ENCODE results near the gene RABGGTA. TPM values are rescaled to one million over a fixed set of nuclear protein-coding genes. Genes with fewer than 3 reads are reported as not detected.
A peak's percentile ranks its signal among the peaks of the same experiment; 100 is the strongest.

RABGGTA gene
- total and polyA plus RNA-seq, 2 donors (not counting 1 experiment from before 2014, with no cell fraction given) = 70.1 to 159 TPM

- no peaks in the 10 kb centered on the region for H3K27me3 ChIP-seq (replicated peaks in 1 of 4; ENCODE audit: control extremely low read depth in 1 of 4, control insufficient read depth in 3 of 4, insufficient read depth in 4 of 4, low read length in 3 of 4)
- ATAC-seq (ENCODE audit: low read depth) = no peak
- no peaks in the 10 kb centered on the region for H4K20me1 ChIP-seq (ENCODE audit: control insufficient read depth, insufficient read depth, low read length, poor library complexity, severe bottlenecking)
- no peak overlapping the region for H3K9ac ChIP-seq (ENCODE audit: low read length)
- intact Hi-C loops (cut with micrococcal nuclease) = no loop called here
- POLR2A ChIA-PET = interaction anchor here (2.9 kb wide), 1 partner anchor 27 kb away, joined by 51 read pairs; the partner anchor contains the start of gene TINF2
- peak overlapping the region; percentile 15 for H3K27ac Mint-ChIP-seq
- WGBS (ENCODE audit: insufficient coverage) = 91% methylated on average over 8 of the region's 8 CpGs
- H3K36me3 ChIP-seq (replicated peaks in 1 of 2; ENCODE audit: control extremely low read depth in 1 of 2, control insufficient read depth in 1 of 2, extremely low read depth in 1 of 2, insufficient read depth in 2 of 2, low read length in 1 of 2) = peaks cover 0 to 39% of the 10 kb centered on the region in 2 experiments
- H3K9me3 ChIP-seq (ENCODE audit: control extremely low read depth in 1 of 3, control insufficient read depth in 2 of 3, insufficient read depth in 1 of 3, low read length in 2 of 3) = no peaks in the 10 kb centered on the region
- H3K9me3 Mint-ChIP-seq (ENCODE audit: insufficient read depth) = no peaks in the 10 kb centered on the region
- peaks cover 40% of the 10 kb centered on the region for H3K4me1 Mint-ChIP-seq
- no peak overlapping the region for H2AFZ ChIP-seq (ENCODE audit: insufficient read depth, low read depth, low read length, poor library complexity, severe bottlenecking)
- no peak overlapping the region for H3K27ac ChIP-seq (ENCODE audit: low read length in 2 of 2)
- H3K4me1 ChIP-seq (ENCODE audit: control insufficient read depth in 2 of 2, insufficient read depth in 2 of 2, low read length in 2 of 2) = peaks cover 29 to 35% of the 10 kb centered on the region in 2 donors
- CTCF ChIA-PET = interaction anchor here (1.0 to 4.2 kb wide), 8 partner anchors 22 to 55 kb away, joined by 3 to 40 read pairs (median 21); partner anchors contain the start of genes CHMP4A, CIDEB, LTB4R and LTB4R2
- TF ChIP-seq, protein P1, sequence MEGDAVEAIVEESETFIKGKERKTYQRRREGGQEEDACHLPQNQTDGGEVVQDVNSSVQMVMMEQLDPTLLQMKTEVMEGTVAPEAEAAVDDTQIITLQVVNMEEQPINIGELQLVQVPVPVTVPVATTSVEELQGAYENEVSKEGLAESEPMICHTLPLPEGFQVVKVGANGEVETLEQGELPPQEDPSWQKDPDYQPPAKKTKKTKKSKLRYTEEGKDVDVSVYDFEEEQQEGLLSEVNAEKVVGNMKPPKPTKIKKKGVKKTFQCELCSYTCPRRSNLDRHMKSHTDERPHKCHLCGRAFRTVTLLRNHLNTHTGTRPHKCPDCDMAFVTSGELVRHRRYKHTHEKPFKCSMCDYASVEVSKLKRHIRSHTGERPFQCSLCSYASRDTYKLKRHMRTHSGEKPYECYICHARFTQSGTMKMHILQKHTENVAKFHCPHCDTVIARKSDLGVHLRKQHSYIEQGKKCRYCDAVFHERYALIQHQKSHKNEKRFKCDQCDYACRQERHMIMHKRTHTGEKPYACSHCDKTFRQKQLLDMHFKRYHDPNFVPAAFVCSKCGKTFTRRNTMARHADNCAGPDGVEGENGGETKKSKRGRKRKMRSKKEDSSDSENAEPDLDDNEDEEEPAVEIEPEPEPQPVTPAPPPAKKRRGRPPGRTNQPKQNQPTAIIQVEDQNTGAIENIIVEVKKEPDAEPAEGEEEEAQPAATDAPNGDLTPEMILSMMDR (IDR thresholded peaks at IDR 0.05) = no peak
- no peak for TF ChIP-seq EZH2 (IDR thresholded peaks at IDR 0.05; ENCODE audit: borderline replicate concordance, insufficient read depth, low read depth, low read length, poor library complexity, severe bottlenecking)
- H3K4me3 ChIP-seq (ENCODE audit: control extremely low read depth in 1 of 5, extremely low read depth in 1 of 5, insufficient read depth in 1 of 5, low read depth in 2 of 5, low read length in 4 of 5) = no peak overlapping the region
- H3K27me3 Mint-ChIP-seq = no peaks in the 10 kb centered on the region
- no peak overlapping the region for H3K4me2 ChIP-seq (replicated peaks; ENCODE audit: low read depth, low read length, poor library complexity, severe bottlenecking)
- no peak for DNase-seq
- peak overlapping the region; percentile 37 for H3K4me3 Mint-ChIP-seq
- H3K79me2 ChIP-seq (ENCODE audit: control insufficient read depth, insufficient read depth, low read length) = peaks cover 11% of the 10 kb centered on the region
These were observed 2.0 kb downstream of the RABGGTA start for GRCh38 chr14:24269368-24269767.

DNA sequence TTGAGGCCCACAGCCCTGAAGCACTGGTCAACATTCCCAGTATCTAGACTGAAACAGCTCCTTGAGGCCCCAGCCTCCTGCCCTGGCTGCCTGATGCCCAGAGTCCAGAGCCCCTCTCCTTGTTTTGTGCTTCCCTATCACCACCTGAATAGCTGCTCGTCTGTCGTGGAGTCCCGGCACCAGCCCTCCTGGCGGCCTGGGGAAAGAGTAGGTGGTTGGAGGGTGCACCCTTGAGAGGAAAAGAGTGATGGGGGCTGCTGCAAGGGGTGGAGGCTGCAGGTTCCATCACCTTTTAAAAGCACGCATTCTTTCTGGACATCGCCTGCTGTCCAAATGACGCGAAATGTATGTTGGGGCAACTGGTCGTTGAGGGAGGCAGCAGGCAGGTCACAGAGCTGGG lies 3.2 kb downstream of the RABGGTA start:
- ChIA-PET POLR2A (no interaction called here), CTCF (interaction anchor here (1.6 to 3.8 kb wide), 2 partner anchors 25 to 42 kb away, joined by 6 to 39 read pairs; partner anchors contain the start of genes CIDEB, LTB4R, LTB4R2 and TINF2)
- no peaks in the 10 kb centered on the region for H3K9me3 ChIP-seq (ENCODE audit: control extremely low read depth in 1 of 3, control insufficient read depth in 2 of 3, insufficient read depth in 1 of 3, low read length in 2 of 3)
- ATAC-seq (ENCODE audit: low read depth) (no peak), DNase-seq (no peak)
- TF ChIP-seq EZH2 (IDR thresholded peaks at IDR 0.05; ENCODE audit: borderline replicate concordance, insufficient read depth, low read depth, low read length, poor library complexity, severe bottlenecking) = no peak
- TF ChIP-seq, protein P1 (IDR thresholded peaks at IDR 0.05) = no peak
- intact Hi-C loops (cut with micrococcal nuclease) = no loop called here
- Mint-ChIP-seq H3K4me3 (no peak overlapping the region), H3K9me3 (ENCODE audit: insufficient read depth) (no peaks in the 10 kb centered on the region), H3K27ac (no peak overlapping the region), H3K4me1 (peaks cover 28% of the 10 kb centered on the region), H3K27me3 (no peaks in the 10 kb centered on the region)
- no peak overlapping the region for H3K4me2 ChIP-seq (replicated peaks; ENCODE audit: low read depth, low read length, poor library complexity, severe bottlenecking)
- H3K4me1 ChIP-seq (ENCODE audit: control insufficient read depth in 2 of 2, insufficient read depth in 2 of 2, low read length in 2 of 2) = peaks cover 19 to 24% of the 10 kb centered on the region in 2 donors
- WGBS (ENCODE audit: insufficient coverage) = 100% methylated on average over 5 of the region's 9 CpGs
- no peak overlapping the region for H2AFZ ChIP-seq (ENCODE audit: insufficient read depth, low read depth, low read length, poor library complexity, severe bottlenecking)
- H3K4me3 ChIP-seq (ENCODE audit: control extremely low read depth in 1 of 5, extremely low read depth in 1 of 5, insufficient read depth in 1 of 5, low read depth in 2 of 5, low read length in 4 of 5) = no peak overlapping the region
- no peak overlapping the region for H3K27ac ChIP-seq (ENCODE audit: low read length in 2 of 2)
- no peaks in the 10 kb centered on the region for H3K27me3 ChIP-seq (replicated peaks in 1 of 4; ENCODE audit: control extremely low read depth in 1 of 4, control insufficient read depth in 3 of 4, insufficient read depth in 4 of 4, low read length in 3 of 4)
- no peaks in the 10 kb centered on the region for H4K20me1 ChIP-seq (ENCODE audit: control insufficient read depth, insufficient read depth, low read length, poor library complexity, severe bottlenecking)
- H3K36me3 ChIP-seq (replicated peaks in 1 of 2; ENCODE audit: control extremely low read depth in 1 of 2, control insufficient read depth in 1 of 2, extremely low read depth in 1 of 2, insufficient read depth in 2 of 2, low read length in 1 of 2) = peaks cover 0 to 39% of the 10 kb centered on the region in 2 experiments
- H3K79me2 ChIP-seq (ENCODE audit: control insufficient read depth, insufficient read depth, low read length) = peaks cover 8% of the 10 kb centered on the region
- no peak overlapping the region for H3K9ac ChIP-seq (ENCODE audit: low read length)
